Spleen (tissue), 7 donors: Measurements from ENCODE around the gene PHKB.

Experiments
- POLR2A ChIP-seq, 3 donors: fragments of 450-650 bp; IDR thresholded peaks; one replicate each; pipeline ENCODE4 v1.5.1; 2017; ENCODE audit warnings: antibody characterized with exemption in 3 of 3, mild to moderate bottlenecking in 1 of 3
- POLR2AphosphoS5 ChIP-seq, 3 donors: sonication (generic); formaldehyde crosslinking; IDR thresholded peaks; one replicate each; pipeline ENCODE4 v1.5.1; 2017; ENCODE audit warnings: antibody characterized with exemption in 3 of 3
- TF ChIP-seq, protein P1 (sequence below), 11 experiments: fragments of 200-600 bp in 7 of 11; fragments of 450-650 bp in 4 of 11; sonication (generic) in 4 of 11; IDR thresholded peaks in 8 of 11; conservative IDR thresholded peaks in 3 of 11; 1 replicate in 7 of 11; 2 replicates in 4 of 11; pipeline versions ENCODE4 v1.4.0 to v1.8.0; 2016 to 2021; ENCODE audit warnings: antibody characterized with exemption in 11 of 11, inconsistent platforms in 4 of 11, mild to moderate bottlenecking in 1 of 11
- donor health status: DM: no; HTN: no; CAD: no; lungs with moderate emphysema.
- donor health status: DM: no; HTN: no; CAD: no.
- donor health status: DM: no; HTN: no; CAD: no.

DNA sequence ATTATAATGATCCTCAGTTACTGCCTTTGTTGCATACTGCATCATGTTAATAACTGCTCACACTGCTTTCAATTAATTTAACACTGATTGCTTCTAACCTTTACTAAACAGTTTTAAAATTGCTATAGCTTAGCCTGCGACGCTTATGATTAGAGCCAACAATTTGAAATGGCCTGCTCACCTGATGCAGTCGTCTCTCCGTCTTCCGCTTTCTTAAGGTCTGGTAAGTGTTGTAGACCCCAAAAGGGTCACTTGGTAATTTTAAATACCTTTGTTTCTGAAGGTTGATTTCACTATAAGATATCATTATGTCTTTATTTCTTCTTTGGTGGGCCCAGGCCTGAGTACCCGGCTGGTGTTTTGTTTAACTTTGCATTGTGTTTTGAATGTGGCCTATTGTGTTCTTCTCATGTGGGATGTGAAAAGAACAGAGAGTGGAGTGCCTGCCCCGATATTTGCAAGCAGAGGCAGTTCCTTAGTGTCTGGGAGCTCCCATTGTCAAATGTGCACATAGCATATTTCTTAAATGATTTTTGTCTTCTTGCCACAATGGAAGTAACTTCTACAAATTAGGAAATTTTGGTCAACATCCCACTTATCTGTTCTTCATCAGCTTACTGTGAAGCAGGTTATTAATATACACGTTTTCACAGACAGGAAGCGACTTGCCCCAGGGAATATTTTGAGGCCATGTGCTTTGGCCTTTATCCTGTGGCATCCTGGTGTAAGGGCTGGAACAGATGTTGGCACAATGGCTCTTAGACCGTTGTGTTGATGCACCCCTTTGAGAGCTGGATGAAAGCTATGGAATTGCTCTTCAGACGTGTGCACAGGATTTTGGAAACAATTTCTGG, 2.9 kb downstream of the PHKB start:
- TF ChIP-seq POLR2AphosphoS5 (IDR thresholded peaks at IDR 0.05) (no peak), POLR2A (IDR thresholded peaks at IDR 0.05) (no peak)
- TF ChIP-seq, protein P1, sequence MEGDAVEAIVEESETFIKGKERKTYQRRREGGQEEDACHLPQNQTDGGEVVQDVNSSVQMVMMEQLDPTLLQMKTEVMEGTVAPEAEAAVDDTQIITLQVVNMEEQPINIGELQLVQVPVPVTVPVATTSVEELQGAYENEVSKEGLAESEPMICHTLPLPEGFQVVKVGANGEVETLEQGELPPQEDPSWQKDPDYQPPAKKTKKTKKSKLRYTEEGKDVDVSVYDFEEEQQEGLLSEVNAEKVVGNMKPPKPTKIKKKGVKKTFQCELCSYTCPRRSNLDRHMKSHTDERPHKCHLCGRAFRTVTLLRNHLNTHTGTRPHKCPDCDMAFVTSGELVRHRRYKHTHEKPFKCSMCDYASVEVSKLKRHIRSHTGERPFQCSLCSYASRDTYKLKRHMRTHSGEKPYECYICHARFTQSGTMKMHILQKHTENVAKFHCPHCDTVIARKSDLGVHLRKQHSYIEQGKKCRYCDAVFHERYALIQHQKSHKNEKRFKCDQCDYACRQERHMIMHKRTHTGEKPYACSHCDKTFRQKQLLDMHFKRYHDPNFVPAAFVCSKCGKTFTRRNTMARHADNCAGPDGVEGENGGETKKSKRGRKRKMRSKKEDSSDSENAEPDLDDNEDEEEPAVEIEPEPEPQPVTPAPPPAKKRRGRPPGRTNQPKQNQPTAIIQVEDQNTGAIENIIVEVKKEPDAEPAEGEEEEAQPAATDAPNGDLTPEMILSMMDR (IDR thresholded peaks at IDR 0.05 in 8 of 11, conservative IDR thresholded peaks at IDR 0.05 in 3 of 11): no peak
